Measurements from ENCODE around the gene PGRMC2.

Gene PGRMC2

DNA sequence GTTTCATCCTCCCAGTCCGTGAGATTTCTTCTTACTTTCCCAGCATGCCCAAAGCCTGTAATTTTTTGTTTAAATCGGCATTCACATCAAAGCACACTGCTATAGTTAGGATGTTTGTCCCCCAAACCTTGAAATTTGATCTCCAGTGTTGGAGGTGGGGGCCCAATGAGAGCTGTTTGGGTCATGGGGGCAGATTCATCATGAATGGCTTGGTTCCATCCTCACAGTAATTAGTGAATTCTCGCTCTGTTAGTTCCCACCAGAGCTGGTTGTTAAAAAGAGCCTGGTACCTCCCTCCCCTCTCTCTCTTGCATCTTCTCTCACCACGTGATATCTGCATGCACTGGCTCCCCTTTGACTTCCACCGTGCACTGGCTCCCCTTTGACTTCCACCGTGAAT, 40.5 kb upstream of the PGRMC2 start:
- H3K4me3 ChIP-seq (ENCODE audit: control insufficient read depth, low read depth, low read length): no peak overlapping the region
- no peak for DNase-seq (ENCODE audit: low read depth)
- no peak for TF ChIP-seq CTCF (conservative IDR thresholded peaks at IDR 0.05; ENCODE audit: control insufficient read depth, insufficient read depth, low read depth, low read length)

DNA sequence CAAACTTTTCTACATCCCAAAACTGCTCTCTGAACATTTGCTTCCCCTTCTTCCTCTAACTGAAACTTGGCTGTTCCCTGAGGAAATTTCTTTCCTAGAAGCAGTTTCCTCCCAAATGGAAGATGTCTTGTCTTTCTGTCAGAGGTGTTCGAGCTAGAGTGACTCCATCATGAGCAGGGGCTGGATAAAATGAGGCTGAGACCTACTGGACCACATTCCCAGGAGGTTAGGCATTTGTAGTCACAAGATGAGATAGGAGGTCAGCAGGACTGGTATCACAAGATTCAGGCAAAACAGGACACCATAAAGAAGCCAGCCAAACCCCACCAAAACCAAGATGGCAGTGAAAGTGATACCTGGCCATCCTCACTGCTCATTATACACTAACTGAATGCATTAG, 35.8 kb upstream of the PGRMC2 start:
- H3K4me3 ChIP-seq (ENCODE audit: control insufficient read depth, low read depth, low read length): no peak overlapping the region
- no peak for TF ChIP-seq CTCF (conservative IDR thresholded peaks at IDR 0.05; ENCODE audit: control insufficient read depth, insufficient read depth, low read depth, low read length)
- no peak for DNase-seq (ENCODE audit: low read depth)

- H3K4me3 ChIP-seq (ENCODE audit: control insufficient read depth, low read depth, low read length): no peak overlapping the region
- TF ChIP-seq CTCF (conservative IDR thresholded peaks at IDR 0.05; ENCODE audit: control insufficient read depth, insufficient read depth, low read depth, low read length): no peak
- DNase-seq (ENCODE audit: low read depth): peak; percentile 57
Measured at GRCh38 chr4:128322986-128323385, 35.4 kb upstream of the PGRMC2 start.

- no peak for TF ChIP-seq CTCF (conservative IDR thresholded peaks at IDR 0.05; ENCODE audit: control insufficient read depth, insufficient read depth, low read depth, low read length)
- no peak overlapping the region for H3K4me3 ChIP-seq (ENCODE audit: control insufficient read depth, low read depth, low read length)
- DNase-seq (ENCODE audit: low read depth): no peak
Measured at GRCh38 chr4:128322311-128322710, 34.7 kb upstream of the PGRMC2 start.

DNA sequence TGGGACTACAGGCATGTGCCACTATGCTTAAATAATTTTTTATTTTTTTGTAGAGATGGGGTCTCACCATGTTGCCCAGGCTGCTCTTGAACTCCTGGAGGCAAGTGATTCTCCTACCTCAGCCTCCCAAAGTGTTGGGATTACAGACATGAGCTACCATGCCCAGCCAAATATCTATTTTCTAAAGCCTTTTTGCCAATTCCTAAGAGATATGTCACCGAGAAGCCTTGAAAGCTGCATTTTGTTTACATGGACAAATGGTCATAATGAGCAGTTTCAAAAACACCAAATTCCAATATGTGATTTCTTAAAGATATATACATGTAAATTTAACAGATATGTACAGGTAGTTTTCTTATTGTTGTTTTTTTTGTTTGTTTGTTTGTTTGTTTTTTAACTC, 33.0 kb upstream of the PGRMC2 start:
- TF ChIP-seq CTCF (conservative IDR thresholded peaks at IDR 0.05; ENCODE audit: control insufficient read depth, insufficient read depth, low read depth, low read length): no peak

GRCh38 chr4:128315756-128316520, 28.3 kb upstream of the PGRMC2 start:
- DNase-seq (ENCODE audit: low read depth): no peak
- H3K4me3 ChIP-seq (ENCODE audit: control insufficient read depth, low read depth, low read length): no peak overlapping the region
- no peak for TF ChIP-seq CTCF (conservative IDR thresholded peaks at IDR 0.05; ENCODE audit: control insufficient read depth, insufficient read depth, low read depth, low read length)

More for the DNA sequence above, 33.0 kb upstream of the PGRMC2 start:
- no peak for DNase-seq (ENCODE audit: low read depth)
- no peak overlapping the region for H3K4me3 ChIP-seq (ENCODE audit: control insufficient read depth, low read depth, low read length)

All from fibroblast of mammary gland (primary cell).